Right atrium auricular region (tissue), 2 donors: ENCODE data around the gene NR6A1. TPM values are rescaled to one million over a fixed set of nuclear protein-coding genes. Genes with fewer than 3 reads are reported as not detected.

Experiments used
- DNase-seq: peaks from one replicate; pipeline ENCODE4 v3.0.0-alpha.2; 2019; ENCODE audit warnings: low spot score
- H3K27ac ChIP-seq, 2 donors: fragments of 200-600 bp; sonication (generic); 1 replicate in 1 of 2; 2 replicates in 1 of 2; pipeline ENCODE4 v1.5.1; 2016 to 2019
- H3K27me3 ChIP-seq, 2 donors: fragments of 200-600 bp; sonication (generic); one replicate each; pipeline versions ENCODE4 v1.5.1 to v1.6.0; 2017 to 2019
- H3K36me3 ChIP-seq: fragments of 200-600 bp; sonication (generic); one replicate; pipeline ENCODE4 v1.5.1; 2016
- H3K4me1 ChIP-seq, 2 donors: fragments of 200-600 bp; sonication (generic); one replicate each; pipeline versions ENCODE4 v1.5.1 to v1.6.0; 2017 to 2019
- H3K4me3 ChIP-seq, 2 donors: fragments of 200-600 bp; sonication (generic); 1 replicate in 1 of 2; 2 replicates in 1 of 2; pipeline ENCODE4 v1.5.1; 2017 to 2019; ENCODE audit warnings: mild to moderate bottlenecking in 1 of 2, moderate library complexity in 1 of 2
- H3K9me3 ChIP-seq, 2 donors: fragments of 200-600 bp; sonication (generic); one replicate each; pipeline ENCODE4 v1.5.1; 2019
- CTCF ChIP-seq, 2 donors: fragments of 200-600 bp; sonication (generic); IDR thresholded peaks; one replicate each; pipeline ENCODE4 v1.5.1; 2019; ENCODE audit warnings: antibody characterized with exemption in 2 of 2
- total RNA-seq, 2 donors: library from RNA; depleted of rRNA; stranded (reverse); fragments of >200 nt; gene quantifications; one replicate each; pipeline ENCODE4 v1.1.0, GENCODE V29; 2016

The NR6A1 gene
- total RNA-seq, 2 donors from 2014 or later, result 1.9 to 2.6 TPM

GRCh38 chr9:124615100-124615742 lies 155.9 kb downstream of the NR6A1 start:
- Histone ChIP-seq H3K9me3 (no peaks in the 10 kb centered on the region), H3K4me1 (no peaks in the 10 kb centered on the region), H3K36me3 (no peaks in the 10 kb centered on the region), H3K4me3 (no peak overlapping the region), H3K27me3 (no peaks in the 10 kb centered on the region), H3K27ac (no peak overlapping the region)
- TF ChIP-seq CTCF (IDR thresholded peaks at IDR 0.05), result no peak
- no peak for DNase-seq

DNA sequence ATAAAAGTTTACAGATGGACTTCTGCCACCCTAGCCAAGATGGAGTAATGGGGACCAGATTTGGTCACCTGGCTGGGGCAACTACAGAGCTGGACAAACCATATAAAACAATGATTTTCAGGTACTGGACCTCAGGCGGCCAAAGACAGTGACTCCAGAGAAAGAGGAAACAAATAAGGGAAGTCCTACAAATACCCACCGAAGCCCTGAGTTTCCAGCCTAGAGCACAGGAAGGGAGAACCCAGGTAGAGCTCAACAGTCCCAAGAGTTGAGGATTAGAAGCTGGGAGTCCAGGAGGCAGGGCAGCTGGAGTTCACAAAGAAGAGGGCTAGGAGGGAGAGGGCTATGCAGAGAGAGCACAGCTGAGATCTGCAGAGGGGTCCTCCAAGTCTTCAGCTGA lies 157.3 kb downstream of the NR6A1 start:
- no peaks in the 10 kb centered on the region for H3K9me3 ChIP-seq
- no peaks in the 10 kb centered on the region for H3K4me1 ChIP-seq
- no peak for TF ChIP-seq CTCF (IDR thresholded peaks at IDR 0.05)
- H3K36me3 ChIP-seq, result no peaks in the 10 kb centered on the region
- H3K27ac ChIP-seq, result no peak overlapping the region
- no peak overlapping the region for H3K4me3 ChIP-seq
- H3K27me3 ChIP-seq, result no peaks in the 10 kb centered on the region
- DNase-seq, result no peak

- Histone ChIP-seq H3K4me3 (no peak overlapping the region), H3K4me1 (no peaks in the 10 kb centered on the region), H3K36me3 (no peaks in the 10 kb centered on the region), H3K9me3 (no peaks in the 10 kb centered on the region), H3K27me3 (no peaks in the 10 kb centered on the region), H3K27ac (no peak overlapping the region)
- DNase-seq, result no peak
- no peak for TF ChIP-seq CTCF (IDR thresholded peaks at IDR 0.05)
Observed at GRCh38 chr9:124611106-124611505, 160.0 kb downstream of the NR6A1 start.

GRCh38 chr9:124606027-124606426 lies 165.1 kb downstream of the NR6A1 start:
- H3K9me3 ChIP-seq, result no peaks in the 10 kb centered on the region
- H3K4me3 ChIP-seq, result no peak overlapping the region
- no peaks in the 10 kb centered on the region for H3K4me1 ChIP-seq
- no peaks in the 10 kb centered on the region for H3K36me3 ChIP-seq
- no peak for TF ChIP-seq CTCF (IDR thresholded peaks at IDR 0.05)
- no peak overlapping the region for H3K27ac ChIP-seq
- H3K27me3 ChIP-seq, result no peaks in the 10 kb centered on the region
- DNase-seq, result no peak

GRCh38 chr9:124605258-124605657 lies 165.9 kb downstream of the NR6A1 start:
- no peaks in the 10 kb centered on the region for H3K9me3 ChIP-seq
- no peak overlapping the region for H3K4me3 ChIP-seq
- TF ChIP-seq CTCF (IDR thresholded peaks at IDR 0.05), result no peak
- no peaks in the 10 kb centered on the region for H3K27me3 ChIP-seq
- no peak overlapping the region for H3K27ac ChIP-seq
- H3K36me3 ChIP-seq, result no peaks in the 10 kb centered on the region
- DNase-seq, result no peak
- no peaks in the 10 kb centered on the region for H3K4me1 ChIP-seq

GRCh38 chr9:124602632-124603031 lies 168.5 kb downstream of the NR6A1 start:
- no peak overlapping the region for H3K4me3 ChIP-seq
- DNase-seq, result no peak
- no peaks in the 10 kb centered on the region for H3K27me3 ChIP-seq
- no peaks in the 10 kb centered on the region for H3K36me3 ChIP-seq
- no peak for TF ChIP-seq CTCF (IDR thresholded peaks at IDR 0.05)
- no peaks in the 10 kb centered on the region for H3K9me3 ChIP-seq
- H3K4me1 ChIP-seq, result no peaks in the 10 kb centered on the region
- no peak overlapping the region for H3K27ac ChIP-seq
